Activated CD8-positive, alpha-beta T cell treated with anti-CD3 and anti-CD28 coated beads, Interleukin-2, amount 10 ng/mL, durations not matched to agents 7 days and 5 days (primary cell): ENCODE measurements around the gene ADCY2. TPM values are rescaled to one million over a fixed set of nuclear protein-coding genes. Genes with fewer than 3 reads are reported as not detected.

Experiments
- ATAC-seq: fragments of 150-1000 bp; cut with Tn5 transposase; one replicate; pipeline ENCODE4 v1.10.0; 2021; ENCODE audit warnings: moderate library complexity
- CTCF ChIA-PET: fragments of 350-600 bp; sonication (Branson Sonifier 250); formaldehyde crosslinking; loops from one replicate; lab custom pipeline; 2021; ENCODE audit warnings: antibody characterized with exemption; lab: Charles Lee
- POLR2A ChIA-PET: fragments of 350-600 bp; sonication (Branson Sonifier 250); formaldehyde crosslinking; loops from one replicate; lab custom pipeline; 2021; ENCODE audit warnings: antibody characterized with exemption; lab: Charles Lee
- DNase-seq: peaks from one replicate; pipeline ENCODE4 v3.0.0-alpha.2; 2020
- H3K27ac Mint-ChIP-seq: one replicate; pipeline ENCODE4 v1.8.0; 2021; ENCODE audit warnings: mild to moderate bottlenecking, mixed read lengths
- H3K27me3 Mint-ChIP-seq: one replicate; pipeline ENCODE4 v1.8.0; 2021; ENCODE audit warnings: low read depth, mixed read lengths
- H3K36me3 Mint-ChIP-seq: one replicate; pipeline ENCODE4 v1.8.0; 2021; ENCODE audit warnings: low read depth, mixed read lengths
- H3K4me1 Mint-ChIP-seq: one replicate; pipeline ENCODE4 v1.8.0; 2021; ENCODE audit warnings: low read depth, mixed read lengths
- H3K4me3 Mint-ChIP-seq: one replicate; pipeline ENCODE4 v1.8.0; 2021; ENCODE audit warnings: mild to moderate bottlenecking, mixed read lengths
- H3K9me3 Mint-ChIP-seq: one replicate; pipeline ENCODE4 v1.8.0; 2022; ENCODE audit warnings: mixed read lengths; ENCODE audit not compliant: insufficient read depth
- total RNA-seq, 2 experiments: library from RNA; stranded (reverse); gene quantifications; one replicate each; pipeline ENCODE4 v1.2.3, GENCODE V29; 2021

ADCY2 gene
- total RNA-seq, 2 experiments from 2014 or later, result not detected

GRCh38 chr5:7494481-7495130, 98.7 kb downstream of the ADCY2 start:
- ChIA-PET CTCF (no interaction called here), POLR2A (no interaction called here)

DNA sequence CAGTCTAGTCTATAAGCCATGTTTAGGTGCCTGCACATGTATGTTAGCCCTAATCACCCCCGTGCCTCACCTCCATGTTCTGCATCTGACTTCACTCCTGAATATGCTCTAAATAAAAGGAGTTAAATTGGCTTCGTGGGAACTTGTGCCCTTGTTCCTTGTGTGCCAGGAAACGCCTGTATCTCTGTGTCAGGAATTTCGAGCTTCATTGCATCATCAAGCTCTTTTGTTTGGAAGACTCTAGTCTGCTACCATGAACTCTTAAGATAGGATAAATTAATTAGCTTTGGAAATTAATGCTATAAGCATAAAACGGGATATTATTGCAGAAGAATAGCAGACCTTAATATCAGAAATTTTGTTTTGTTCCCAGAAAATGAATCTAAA, 99.2 kb downstream of the ADCY2 start:
- H3K4me3 Mint-ChIP-seq, result no peak overlapping the region
- no peaks in the 10 kb centered on the region for H3K36me3 Mint-ChIP-seq
- ChIA-PET CTCF (no interaction called here), POLR2A (no interaction called here)
- DNase-seq (no peak), ATAC-seq (no peak)
- H3K4me1 Mint-ChIP-seq, result no peaks in the 10 kb centered on the region
- H3K27me3 Mint-ChIP-seq, result no peaks in the 10 kb centered on the region
- H3K9me3 Mint-ChIP-seq, result no peaks in the 10 kb centered on the region
- H3K27ac Mint-ChIP-seq, result no peak overlapping the region

More at GRCh38 chr5:7494481-7495130, 98.7 kb downstream of the ADCY2 start:
- Mint-ChIP-seq H3K36me3 (no peaks in the 10 kb centered on the region), H3K9me3 (no peaks in the 10 kb centered on the region), H3K4me1 (no peaks in the 10 kb centered on the region), H3K4me3 (no peak overlapping the region), H3K27me3 (no peaks in the 10 kb centered on the region), H3K27ac (no peak overlapping the region)
- ATAC-seq (no peak), DNase-seq (no peak)

DNA sequence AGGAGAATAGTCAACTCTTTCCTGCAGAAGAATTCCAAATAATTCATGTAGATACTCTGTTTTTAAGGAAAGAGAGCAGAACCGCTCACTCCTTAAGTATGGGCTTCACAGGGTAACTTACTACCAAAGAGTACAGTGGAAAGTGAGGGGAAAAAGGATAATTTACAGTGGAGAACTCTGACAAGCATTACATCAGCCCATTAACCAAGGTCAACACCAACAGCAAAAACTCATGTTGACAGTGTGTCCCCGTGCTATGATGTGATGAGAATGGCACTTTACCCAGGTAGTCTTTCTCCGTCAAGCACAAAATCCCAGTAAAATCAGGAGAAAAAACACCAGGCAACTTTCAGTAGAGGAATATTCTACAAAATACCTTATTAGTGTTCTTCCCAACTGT, 104.3 kb downstream of the ADCY2 start:
- no peak overlapping the region for H3K4me3 Mint-ChIP-seq
- CTCF ChIA-PET, result no interaction called here
- no peaks in the 10 kb centered on the region for H3K27me3 Mint-ChIP-seq
- ATAC-seq, result no peak
- H3K27ac Mint-ChIP-seq, result no peak overlapping the region
- POLR2A ChIA-PET, result no interaction called here
- no peaks in the 10 kb centered on the region for H3K36me3 Mint-ChIP-seq
- H3K4me1 Mint-ChIP-seq, result no peaks in the 10 kb centered on the region
- DNase-seq, result no peak
- no peaks in the 10 kb centered on the region for H3K9me3 Mint-ChIP-seq

DNA sequence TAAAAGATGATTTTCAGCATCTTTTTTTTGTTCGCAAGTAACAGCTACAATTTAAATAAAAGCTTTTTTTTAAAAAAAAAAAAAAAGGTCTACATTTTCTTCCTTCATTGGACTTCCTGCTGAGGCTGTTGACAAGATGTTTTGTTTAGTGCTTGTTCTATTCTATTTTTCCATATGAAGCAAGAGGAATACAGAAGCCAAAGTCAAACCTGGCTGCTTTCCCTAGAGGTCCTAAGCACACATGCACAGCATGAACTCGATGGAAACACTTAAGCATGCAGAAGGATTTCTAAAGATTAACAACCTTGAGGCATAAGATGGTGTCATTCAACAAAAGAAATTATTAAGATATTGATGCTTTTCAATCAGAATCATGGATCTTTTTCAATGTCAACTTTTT, 105.1 kb downstream of the ADCY2 start:
- POLR2A ChIA-PET, result no interaction called here
- no peaks in the 10 kb centered on the region for H3K4me1 Mint-ChIP-seq
- H3K27ac Mint-ChIP-seq, result no peak overlapping the region
- no peaks in the 10 kb centered on the region for H3K9me3 Mint-ChIP-seq
- H3K36me3 Mint-ChIP-seq, result no peaks in the 10 kb centered on the region
- no peaks in the 10 kb centered on the region for H3K27me3 Mint-ChIP-seq
- CTCF ChIA-PET, result no interaction called here
- DNase-seq, result no peak
- ATAC-seq, result no peak
- H3K4me3 Mint-ChIP-seq, result no peak overlapping the region

DNA sequence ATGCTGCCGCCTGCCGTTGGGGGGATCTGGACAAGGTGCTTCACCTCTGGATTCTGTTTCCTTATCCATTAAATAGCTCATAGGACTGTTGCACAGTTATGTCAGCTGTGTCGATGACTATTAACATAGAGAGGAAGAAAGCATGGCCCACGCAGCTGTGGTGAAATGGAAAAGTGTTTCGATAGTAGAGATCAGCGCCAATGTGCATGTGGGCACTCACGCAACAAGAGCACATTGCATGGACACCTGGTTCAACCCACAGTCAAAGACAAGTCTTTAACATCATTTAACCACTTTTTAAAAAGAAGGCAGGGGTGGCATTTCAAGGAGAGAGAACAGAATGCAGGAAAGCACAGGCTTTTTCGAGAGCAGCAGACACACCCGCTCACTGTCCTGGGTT, 107.6 kb downstream of the ADCY2 start:
- no peak for ATAC-seq
- no peaks in the 10 kb centered on the region for H3K9me3 Mint-ChIP-seq

DNA sequence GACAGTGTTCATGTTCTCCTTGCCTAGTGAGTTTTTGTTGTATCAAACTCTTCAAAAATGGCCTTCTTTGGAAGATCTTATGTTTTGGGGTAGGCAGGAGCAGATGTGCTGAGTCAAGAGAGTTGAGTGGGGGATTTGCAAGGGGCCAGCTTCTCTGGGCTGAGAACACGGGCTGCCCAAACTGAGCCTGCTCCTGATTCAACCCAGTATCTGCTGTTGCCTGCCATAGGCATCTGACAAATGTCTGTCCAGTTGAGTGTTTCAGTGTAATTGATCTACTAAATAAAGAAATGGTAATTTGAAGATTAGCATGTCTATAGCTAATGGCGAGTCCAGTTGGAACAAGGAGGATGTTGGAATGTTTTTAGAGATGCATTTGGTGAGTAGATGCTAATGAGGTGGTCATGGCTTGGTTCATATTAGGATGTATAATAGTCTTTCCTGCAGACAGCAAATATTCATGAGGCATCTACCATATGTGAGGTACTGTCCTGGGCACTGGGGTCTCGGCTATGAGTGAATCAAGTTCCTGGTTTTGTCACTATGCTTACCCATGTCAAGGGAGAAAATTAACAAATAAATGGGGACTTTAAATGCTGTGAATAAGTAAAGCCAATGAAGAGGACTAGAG, 119.5 kb downstream of the ADCY2 start:
- no peaks in the 10 kb centered on the region for H3K36me3 Mint-ChIP-seq
- ChIA-PET CTCF (no interaction called here), POLR2A (no interaction called here)
- no peak overlapping the region for H3K4me3 Mint-ChIP-seq
- no peak overlapping the region for H3K27ac Mint-ChIP-seq
- ATAC-seq (no peak), DNase-seq (no peak)
- no peaks in the 10 kb centered on the region for H3K27me3 Mint-ChIP-seq
- H3K4me1 Mint-ChIP-seq, result no peaks in the 10 kb centered on the region
- H3K9me3 Mint-ChIP-seq, result no peaks in the 10 kb centered on the region

More for the DNA sequence above, 107.6 kb downstream of the ADCY2 start:
- Mint-ChIP-seq H3K36me3 (no peaks in the 10 kb centered on the region), H3K4me3 (no peak overlapping the region), H3K27ac (no peak overlapping the region), H3K4me1 (no peaks in the 10 kb centered on the region), H3K27me3 (no peaks in the 10 kb centered on the region)
- POLR2A ChIA-PET, result no interaction called here
- CTCF ChIA-PET, result no interaction called here
- no peak for DNase-seq

DNA sequence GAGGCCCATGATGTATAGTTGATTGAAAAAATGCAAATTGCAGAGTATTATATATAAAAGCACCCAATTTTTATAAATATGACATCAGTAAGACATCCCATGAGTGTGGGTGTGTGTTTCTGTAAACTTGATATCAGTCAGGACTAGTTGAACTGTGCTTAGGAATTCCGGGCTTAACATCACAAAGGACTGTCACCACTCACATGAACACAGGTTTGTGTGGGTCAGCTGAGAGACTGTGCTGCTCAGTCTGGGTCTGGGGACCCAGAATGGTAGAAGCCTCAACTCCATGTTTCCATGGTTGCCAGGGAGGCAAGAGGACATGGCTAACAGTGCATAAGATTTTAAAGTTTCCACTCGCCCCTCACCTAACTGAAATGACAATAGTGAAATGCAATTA, 120.3 kb downstream of the ADCY2 start:
- H3K4me3 Mint-ChIP-seq, result no peak overlapping the region
- H3K27me3 Mint-ChIP-seq, result no peaks in the 10 kb centered on the region
- no peak for ATAC-seq
- DNase-seq, result no peak
- no peak overlapping the region for H3K27ac Mint-ChIP-seq
- ChIA-PET POLR2A (no interaction called here), CTCF (no interaction called here)
- H3K36me3 Mint-ChIP-seq, result no peaks in the 10 kb centered on the region
- H3K4me1 Mint-ChIP-seq, result no peaks in the 10 kb centered on the region
- H3K9me3 Mint-ChIP-seq, result no peaks in the 10 kb centered on the region

- no peak for DNase-seq
- H3K4me1 Mint-ChIP-seq, result no peaks in the 10 kb centered on the region
- no peaks in the 10 kb centered on the region for H3K9me3 Mint-ChIP-seq
- no peak overlapping the region for H3K27ac Mint-ChIP-seq
- H3K4me3 Mint-ChIP-seq, result no peak overlapping the region
- no peaks in the 10 kb centered on the region for H3K36me3 Mint-ChIP-seq
- ChIA-PET CTCF (no interaction called here), POLR2A (no interaction called here)
- no peaks in the 10 kb centered on the region for H3K27me3 Mint-ChIP-seq
- no peak for ATAC-seq
These were observed 121.1 kb downstream of the ADCY2 start for GRCh38 chr5:7517006-7517405.

DNA sequence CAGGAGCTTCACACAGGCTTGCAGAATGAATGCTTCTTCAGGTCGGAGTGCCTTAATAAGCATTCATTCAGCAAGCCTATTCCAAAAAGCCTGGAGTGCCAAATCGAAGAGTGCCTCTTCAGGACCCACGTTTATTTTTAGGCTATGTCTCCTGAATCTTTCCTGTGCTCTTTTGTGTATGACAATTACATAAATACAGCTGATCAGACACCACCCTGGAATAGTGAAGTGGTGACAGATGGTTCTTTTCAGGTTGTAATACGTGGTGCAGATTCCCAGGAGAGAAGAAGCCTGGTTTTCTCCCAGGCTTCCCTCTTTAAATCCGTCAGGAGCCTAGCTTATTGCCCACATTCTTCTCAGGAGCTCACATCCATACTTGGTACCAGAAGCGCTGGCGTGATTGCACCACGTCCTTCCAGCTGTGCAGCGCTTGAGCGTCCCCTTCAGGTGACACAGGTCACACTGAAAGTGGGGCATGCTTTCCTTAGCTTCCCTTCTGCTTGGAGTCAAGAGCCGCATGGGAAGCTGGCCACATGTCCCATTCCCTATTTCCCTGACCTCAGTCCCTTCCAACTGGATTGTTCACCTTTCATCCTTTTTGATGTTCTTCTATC, 123.1 kb downstream of the ADCY2 start:
- H3K27me3 Mint-ChIP-seq, result no peaks in the 10 kb centered on the region
- no peaks in the 10 kb centered on the region for H3K9me3 Mint-ChIP-seq
- POLR2A ChIA-PET, result no interaction called here
- no peak for DNase-seq
- no peak overlapping the region for H3K27ac Mint-ChIP-seq
- no peak for ATAC-seq
- no peaks in the 10 kb centered on the region for H3K36me3 Mint-ChIP-seq
- CTCF ChIA-PET, result no interaction called here
- H3K4me1 Mint-ChIP-seq, result no peaks in the 10 kb centered on the region
- H3K4me3 Mint-ChIP-seq, result no peak overlapping the region

DNA sequence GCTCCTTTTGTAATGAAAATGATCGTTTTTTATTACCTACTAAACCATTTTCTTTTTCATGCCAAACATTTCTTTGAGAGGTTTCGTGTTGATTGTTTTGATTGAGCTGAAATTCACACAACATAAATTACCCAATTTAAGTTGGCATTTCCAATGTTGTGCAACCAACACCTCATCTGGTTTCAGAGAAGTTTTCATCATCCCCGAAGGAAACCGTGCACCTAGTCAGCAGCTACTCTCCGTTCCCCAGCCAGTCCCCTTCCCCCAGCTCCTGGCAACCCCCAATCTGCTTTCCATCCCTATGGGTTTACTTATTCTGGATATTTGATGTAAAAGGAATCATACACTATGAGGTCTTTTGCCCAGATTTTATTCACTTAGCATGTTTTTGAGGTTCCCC, 123.6 kb downstream of the ADCY2 start:
- POLR2A ChIA-PET, result no interaction called here
- DNase-seq, result no peak
- Mint-ChIP-seq H3K27ac (no peak overlapping the region), H3K27me3 (no peaks in the 10 kb centered on the region), H3K4me1 (no peaks in the 10 kb centered on the region), H3K9me3 (no peaks in the 10 kb centered on the region), H3K4me3 (no peak overlapping the region), H3K36me3 (no peaks in the 10 kb centered on the region)
- CTCF ChIA-PET, result no interaction called here
- ATAC-seq, result no peak

- Mint-ChIP-seq H3K36me3 (no peaks in the 10 kb centered on the region), H3K27ac (no peak overlapping the region), H3K9me3 (no peaks in the 10 kb centered on the region), H3K4me3 (no peak overlapping the region), H3K27me3 (no peaks in the 10 kb centered on the region), H3K4me1 (no peaks in the 10 kb centered on the region)
- ChIA-PET POLR2A (no interaction called here), CTCF (interaction anchor here (1.0 kb wide), 1 partner anchor 216 kb away, joined by 3 read pairs; no protein-coding TSS in a partner anchor)
- ATAC-seq, result no peak
- DNase-seq, result no peak
These were observed 133.9 kb downstream of the ADCY2 start for GRCh38 chr5:7529880-7530279.

- no peak for ATAC-seq
- Mint-ChIP-seq H3K36me3 (no peaks in the 10 kb centered on the region), H3K4me3 (no peak overlapping the region), H3K27me3 (no peaks in the 10 kb centered on the region), H3K9me3 (peaks cover 4% of the 10 kb centered on the region), H3K27ac (no peak overlapping the region), H3K4me1 (no peaks in the 10 kb centered on the region)
- ChIA-PET POLR2A (no interaction called here), CTCF (no interaction called here)
- DNase-seq, result no peak
These were observed 138.0 kb downstream of the ADCY2 start for GRCh38 chr5:7533941-7534340.
